Activated CD4-positive, alpha-beta T cell treated with anti-CD3 and anti-CD28 coated beads for 36 hours (primary cell): ENCODE results near the gene CTDSPL. TPM values are rescaled to one million over a fixed set of nuclear protein-coding genes. Genes with fewer than 3 reads are reported as not detected.
A peak's percentile ranks its signal among the peaks of the same experiment; 100 is the strongest.

ENCODE experiments used
- ATAC-seq: fragments of 200-7000 bp; cut with Tn5 transposase; one replicate; pipeline ENCODE4 v1.10.0; 2021; ENCODE audit warnings: mild to moderate bottlenecking, moderate library complexity
- CTCF ChIA-PET: fragments of 350-600 bp; sonication (Branson Sonifier 250); formaldehyde crosslinking; loops from one replicate; lab custom pipeline; 2021; ENCODE audit warnings: antibody characterized with exemption; lab: Charles Lee
- POLR2A ChIA-PET: fragments of 350-600 bp; sonication (Branson Sonifier 250); formaldehyde crosslinking; loops from one replicate; lab custom pipeline; 2021; ENCODE audit warnings: antibody characterized with exemption, inconsistent platforms; lab: Charles Lee
- DNase-seq: peaks from one replicate; pipeline ENCODE4 v3.0.0-alpha.2; 2020
- H3K27ac Mint-ChIP-seq: one replicate; pipeline ENCODE4 v1.8.0; 2021; ENCODE audit warnings: mixed read lengths
- H3K27me3 Mint-ChIP-seq: one replicate; pipeline ENCODE4 v1.8.0; 2021; ENCODE audit warnings: mixed read lengths
- H3K36me3 Mint-ChIP-seq: one replicate; pipeline ENCODE4 v1.8.0; 2021; ENCODE audit warnings: low read depth, mixed read lengths
- H3K4me1 Mint-ChIP-seq: one replicate; pipeline ENCODE4 v1.8.0; 2021; ENCODE audit warnings: mixed read lengths
- H3K4me3 Mint-ChIP-seq: one replicate; pipeline ENCODE4 v1.8.0; 2021; ENCODE audit warnings: mild to moderate bottlenecking, moderate library complexity, mixed read lengths
- H3K9me3 Mint-ChIP-seq: one replicate; pipeline ENCODE4 v1.8.0; 2021; ENCODE audit warnings: low read depth, mixed read lengths
- intact Hi-C, 2 experiments: fragments of 100-400 bp; cut with DNase I in 1 of 2; cut with micrococcal nuclease in 1 of 2; formaldehyde crosslinking; loops; one replicate each; pipeline versions ENCODE4 v1.14.2 to v1.15.1; 2022 to 2024; cut with DNase I, micrococcal nuclease
- total RNA-seq, 2 experiments: library from RNA; stranded (reverse); gene quantifications; one replicate each; pipeline ENCODE4 v1.2.3, GENCODE V29; 2021

The CTDSPL gene
- total RNA-seq, 2 experiments from 2014 or later = 3.9 to 5.3 TPM

DNA sequence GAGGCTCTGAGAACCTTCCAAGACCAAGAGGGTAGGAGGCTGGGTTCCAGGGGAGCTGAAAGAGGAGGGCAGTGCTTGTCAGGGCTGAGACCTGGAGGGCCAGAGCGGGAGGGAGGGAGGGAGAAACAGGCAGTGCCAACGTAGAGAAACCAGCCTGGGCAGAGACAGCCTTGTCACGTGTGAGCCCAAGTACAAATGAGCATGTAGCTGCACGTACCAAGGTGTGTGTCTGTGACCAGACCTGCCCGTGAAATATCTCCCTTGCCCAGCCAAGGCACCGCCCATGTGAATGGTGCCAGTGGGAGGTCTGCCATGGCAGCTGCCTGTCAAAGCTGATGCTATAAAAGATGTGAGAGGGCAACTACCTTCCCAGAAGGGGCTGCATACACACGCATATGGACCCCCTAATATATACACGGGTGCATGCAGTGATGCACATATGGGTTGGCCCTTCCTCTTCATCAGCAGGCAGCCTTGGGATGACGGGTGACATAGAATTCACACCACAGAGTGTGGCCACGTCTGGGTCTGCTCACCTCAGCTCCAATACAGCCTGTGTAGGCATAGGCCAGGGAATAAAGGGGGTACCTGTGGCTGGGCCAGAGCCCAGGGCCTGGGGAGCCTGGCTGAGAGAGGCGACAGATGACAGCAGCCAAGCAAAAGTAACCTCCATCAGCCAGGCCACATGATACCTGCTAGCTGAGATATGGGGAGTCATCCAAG is 7.8 kb upstream of the CTDSPL start:
- POLR2A ChIA-PET = no interaction called here
- H3K4me3 Mint-ChIP-seq = no peak overlapping the region
- H3K4me1 Mint-ChIP-seq = no peaks in the 10 kb centered on the region
- DNase-seq = no peak
- H3K9me3 Mint-ChIP-seq = no peaks in the 10 kb centered on the region
- H3K27ac Mint-ChIP-seq = no peak overlapping the region
- no peak for ATAC-seq
- CTCF ChIA-PET = interaction anchor here (0.5 to 2.4 kb wide), 8 partner anchors 20 to 1036 kb away, joined by 3 to 16 read pairs (median 6); no protein-coding TSS in a partner anchor
- H3K36me3 Mint-ChIP-seq = no peaks in the 10 kb centered on the region
- intact Hi-C loops = loop anchor here in 1 of 2 experiments (2.0 kb wide), 1 partner anchor 625 kb away; no protein-coding TSS in a partner anchor
- H3K27me3 Mint-ChIP-seq = no peaks in the 10 kb centered on the region

DNA sequence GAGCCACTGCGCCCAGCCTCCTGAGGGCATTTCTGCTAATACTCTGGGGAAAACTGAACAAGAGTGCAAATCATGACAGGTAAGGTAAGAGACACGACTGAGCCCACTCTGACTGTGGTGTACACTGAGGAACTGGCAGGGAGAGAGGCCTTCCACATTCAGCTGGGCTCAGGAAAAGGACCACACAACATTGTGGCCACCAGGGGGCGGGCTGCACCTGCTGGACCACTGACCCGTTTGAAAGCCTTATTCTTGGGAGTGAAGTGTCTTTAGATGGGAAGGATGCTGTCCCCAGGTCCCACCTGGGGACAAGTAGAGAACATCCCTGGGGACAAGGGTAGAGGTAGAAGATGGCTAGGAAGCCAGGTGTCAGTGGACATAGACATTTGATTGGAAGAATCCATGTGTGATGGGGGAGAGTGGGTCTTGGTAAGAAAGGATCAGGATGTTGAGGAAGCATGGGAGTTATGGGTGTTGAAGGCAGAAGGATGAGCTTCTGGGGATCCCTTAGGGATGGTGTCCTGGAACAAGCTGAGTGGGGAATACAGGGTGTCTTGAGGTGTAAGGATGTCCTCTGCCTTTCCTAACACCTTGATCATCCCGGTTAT is 6.2 kb upstream of the CTDSPL start:
- ChIA-PET POLR2A (interaction anchor here (0.7 kb wide), 1 partner anchor 112 kb away, joined by 3 read pairs; no protein-coding TSS in a partner anchor), CTCF (interaction anchor here (0.6 to 2.4 kb wide), 19 partner anchors 11 to 404 kb away, joined by 3 to 16 read pairs (median 3); no protein-coding TSS in a partner anchor)
- Mint-ChIP-seq H3K4me3 (no peak overlapping the region), H3K9me3 (no peaks in the 10 kb centered on the region), H3K27me3 (no peaks in the 10 kb centered on the region), H3K36me3 (no peaks in the 10 kb centered on the region), H3K4me1 (peaks cover 6% of the 10 kb centered on the region), H3K27ac (no peak overlapping the region)
- peak; percentile 89 for DNase-seq
- intact Hi-C loops = loop anchor here (1.0 to 5.0 kb wide), 4 partner anchors 112 to 797 kb away; partner anchors contain the start of gene XYLB (in 1 of the 2)
- ATAC-seq = peak; percentile 65

GRCh38 chr3:37856381-37856780 is 5.3 kb upstream of the CTDSPL start:
- Mint-ChIP-seq H3K36me3 (no peaks in the 10 kb centered on the region), H3K4me1 (peaks cover 13% of the 10 kb centered on the region), H3K9me3 (no peaks in the 10 kb centered on the region), H3K27ac (no peak overlapping the region), H3K4me3 (no peak overlapping the region), H3K27me3 (no peaks in the 10 kb centered on the region)
- CTCF ChIA-PET = interaction anchor here (0.6 to 2.4 kb wide), 15 partner anchors 10 to 1205 kb away, joined by 3 to 16 read pairs (median 3); partner anchors contain the start of gene ACAA1
- intact Hi-C loops = loop anchor here in 1 of 2 experiments (5.0 kb wide), 2 partner anchors 491 to 796 kb away; partner anchors contain the start of gene XYLB
- ATAC-seq (no peak), DNase-seq (no peak)
- POLR2A ChIA-PET = no interaction called here

GRCh38 chr3:37858742-37859141 is 2.9 kb upstream of the CTDSPL start:
- no peaks in the 10 kb centered on the region for H3K9me3 Mint-ChIP-seq
- DNase-seq = no peak
- no peak overlapping the region for H3K4me3 Mint-ChIP-seq
- POLR2A ChIA-PET = no interaction called here
- H3K4me1 Mint-ChIP-seq = peaks cover 23% of the 10 kb centered on the region
- H3K27me3 Mint-ChIP-seq = peaks cover 5% of the 10 kb centered on the region
- CTCF ChIA-PET = no interaction called here
- ATAC-seq = no peak
- intact Hi-C loops = loop anchor here in 1 of 2 experiments (5.0 kb wide), 2 partner anchors 489 to 794 kb away; partner anchors contain the start of gene XYLB
- H3K36me3 Mint-ChIP-seq = no peaks in the 10 kb centered on the region
- no peak overlapping the region for H3K27ac Mint-ChIP-seq

DNA sequence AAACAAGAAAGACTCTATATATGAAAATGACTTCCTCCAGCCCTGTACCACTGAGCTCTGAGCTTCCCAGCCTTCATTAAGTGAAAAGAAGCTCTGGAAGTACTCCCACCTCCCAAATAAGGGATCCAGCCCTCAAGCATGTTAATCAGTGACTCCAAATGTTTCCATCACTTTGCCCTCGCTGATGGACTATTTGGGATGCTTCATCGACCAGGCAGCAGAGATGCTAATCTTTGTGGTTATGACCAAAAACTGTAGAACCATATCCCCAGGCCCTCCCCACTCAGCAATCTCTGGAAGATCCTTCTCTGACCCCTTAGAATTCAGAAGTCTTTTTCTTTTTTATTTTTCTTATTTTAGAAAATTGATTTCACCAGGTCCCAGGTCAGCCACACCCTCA is 2.3 kb upstream of the CTDSPL start:
- ATAC-seq = no peak
- no peak for DNase-seq
- ChIA-PET CTCF (no interaction called here), POLR2A (no interaction called here)
- Mint-ChIP-seq H3K27ac (no peak overlapping the region), H3K4me1 (peaks cover 23% of the 10 kb centered on the region), H3K27me3 (peaks cover 5% of the 10 kb centered on the region), H3K9me3 (no peaks in the 10 kb centered on the region), H3K4me3 (no peak overlapping the region), H3K36me3 (no peaks in the 10 kb centered on the region)
- intact Hi-C loops = loop anchor here in 1 of 2 experiments (5.0 kb wide), 2 partner anchors 488 to 793 kb away; partner anchors contain the start of gene XYLB

DNA sequence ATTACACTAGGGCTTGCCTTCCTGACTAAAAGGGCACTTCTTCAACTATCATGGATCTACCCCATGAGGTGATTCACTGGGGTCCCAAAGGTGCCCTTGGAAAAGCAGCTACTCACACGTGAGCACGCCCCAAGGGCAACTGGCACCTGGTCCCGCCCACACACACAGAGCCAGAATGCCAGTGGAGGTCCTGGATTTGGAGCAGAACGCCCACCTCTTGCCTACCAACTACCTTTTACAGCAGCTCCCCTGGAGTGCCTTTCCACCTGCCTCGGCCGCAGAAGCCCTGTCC is 1.8 kb upstream of the CTDSPL start:
- Mint-ChIP-seq H3K9me3 (no peaks in the 10 kb centered on the region), H3K27ac (no peak overlapping the region), H3K4me1 (peaks cover 23% of the 10 kb centered on the region), H3K27me3 (peaks cover 5% of the 10 kb centered on the region), H3K4me3 (peak overlapping the region; percentile 75), H3K36me3 (no peaks in the 10 kb centered on the region)
- ATAC-seq (no peak), DNase-seq (no peak)
- CTCF ChIA-PET = no interaction called here
- intact Hi-C loops = loop anchor here in 1 of 2 experiments (5.0 kb wide), 2 partner anchors 487 to 792 kb away; partner anchors contain the start of gene XYLB
- POLR2A ChIA-PET = no interaction called here

DNA sequence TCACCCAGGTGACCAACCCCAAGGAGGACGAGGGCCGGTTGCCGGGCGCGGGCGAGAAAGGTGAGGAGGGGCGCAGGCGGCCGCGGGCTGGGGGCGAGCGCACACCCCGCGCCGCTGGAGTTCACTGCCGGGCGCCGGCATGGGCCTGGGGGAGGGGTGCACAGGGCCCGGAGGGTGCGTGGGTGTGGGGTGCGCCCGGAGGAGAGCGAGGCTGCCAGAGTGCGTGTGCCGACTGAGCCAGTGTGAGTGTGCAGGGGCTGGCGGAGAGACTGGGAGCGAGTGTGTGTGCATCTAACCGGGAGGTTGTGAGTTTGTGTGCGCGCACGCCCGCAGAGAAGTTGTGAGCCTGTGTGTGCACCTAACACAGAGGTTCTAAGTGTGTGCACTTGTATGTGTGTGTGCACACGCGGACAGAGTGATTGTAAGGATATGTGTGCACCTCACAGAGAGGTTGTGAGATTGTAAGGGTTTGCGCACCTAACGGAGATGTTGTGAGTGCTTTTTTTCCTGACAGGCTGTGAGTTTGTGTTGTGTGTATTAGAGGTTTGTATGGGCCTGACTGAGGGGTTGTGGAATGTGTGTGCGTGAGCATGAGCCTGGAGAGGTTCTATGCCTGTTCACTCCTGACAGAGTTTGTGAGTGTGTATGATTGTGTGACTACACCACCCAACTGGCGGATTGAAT is 681 bp downstream of the CTDSPL start:
- Mint-ChIP-seq H3K9me3 (no peaks in the 10 kb centered on the region), H3K4me3 (peak overlapping the region; percentile 73), H3K27ac (peak overlapping the region; percentile 48), H3K4me1 (peaks cover 23% of the 10 kb centered on the region), H3K27me3 (peaks cover 5% of the 10 kb centered on the region), H3K36me3 (no peaks in the 10 kb centered on the region)
- intact Hi-C loops = no loop called here
- ATAC-seq (peak; percentile 42), DNase-seq (peak; percentile 80)
- ChIA-PET POLR2A (no interaction called here), CTCF (interaction anchor here (0.6 kb wide), 1 partner anchor 105 kb away, joined by 3 read pairs; no protein-coding TSS in a partner anchor)

DNA sequence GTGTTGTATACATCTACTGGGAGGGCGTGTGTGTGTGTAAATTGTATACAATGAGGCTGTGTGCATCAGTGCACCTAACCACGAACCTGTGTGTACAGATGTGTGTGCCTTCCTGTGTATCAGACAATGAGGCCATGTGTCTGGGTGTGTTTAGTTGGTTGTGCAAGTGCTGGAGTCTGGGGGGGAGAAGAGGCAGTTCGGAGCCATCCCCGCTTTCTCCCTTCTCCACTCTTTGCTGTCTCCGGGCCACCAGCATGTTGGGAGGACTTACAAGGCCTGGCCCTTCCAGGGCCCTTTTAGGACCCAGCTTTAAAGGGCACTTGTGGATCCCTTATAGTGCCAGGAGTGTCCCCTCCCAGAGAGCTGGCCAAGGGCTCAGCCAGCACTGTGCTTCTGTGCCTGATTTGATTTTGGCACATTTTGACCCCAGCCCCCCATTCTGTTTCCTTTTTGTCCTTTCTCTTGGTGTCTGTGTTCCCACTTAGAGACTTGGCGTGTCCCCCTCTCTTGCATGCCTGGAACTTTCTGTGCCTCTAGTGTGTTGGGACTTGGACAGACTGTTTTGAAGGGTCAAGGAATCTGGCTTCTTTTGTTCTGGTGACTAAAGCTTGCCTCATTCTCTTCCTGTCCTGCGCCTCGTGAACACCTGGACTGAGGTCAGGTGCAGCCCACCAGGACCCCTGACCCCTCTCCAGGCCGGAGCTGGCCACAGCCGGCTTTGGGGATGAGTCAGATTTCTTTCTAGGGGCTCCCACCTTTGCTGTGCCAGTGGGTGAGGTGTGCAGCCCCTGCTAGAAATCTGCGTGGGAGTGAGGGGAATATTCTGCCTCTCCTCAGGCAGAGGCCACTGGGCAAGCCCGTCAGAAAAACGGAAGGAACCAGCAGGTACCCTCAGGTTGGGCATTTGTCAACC is 1.5 kb downstream of the CTDSPL start:
- intact Hi-C loops = no loop called here
- peak overlapping the region; percentile 73 for H3K4me3 Mint-ChIP-seq
- CTCF ChIA-PET = no interaction called here
- peaks cover 5% of the 10 kb centered on the region for H3K27me3 Mint-ChIP-seq
- no peak for DNase-seq
- ATAC-seq = no peak
- POLR2A ChIA-PET = no interaction called here
- H3K9me3 Mint-ChIP-seq = no peaks in the 10 kb centered on the region
- H3K27ac Mint-ChIP-seq = no peak overlapping the region
- no peaks in the 10 kb centered on the region for H3K36me3 Mint-ChIP-seq
- peaks cover 23% of the 10 kb centered on the region for H3K4me1 Mint-ChIP-seq

GRCh38 chr3:37863949-37864822 is 2.5 kb downstream of the CTDSPL start:
- DNase-seq (no peak), ATAC-seq (no peak)
- Mint-ChIP-seq H3K4me3 (no peak overlapping the region), H3K4me1 (peaks cover 23% of the 10 kb centered on the region), H3K36me3 (no peaks in the 10 kb centered on the region), H3K9me3 (no peaks in the 10 kb centered on the region), H3K27me3 (peaks cover 5% of the 10 kb centered on the region), H3K27ac (no peak overlapping the region)
- ChIA-PET POLR2A (no interaction called here), CTCF (no interaction called here)
- intact Hi-C loops = no loop called here

DNA sequence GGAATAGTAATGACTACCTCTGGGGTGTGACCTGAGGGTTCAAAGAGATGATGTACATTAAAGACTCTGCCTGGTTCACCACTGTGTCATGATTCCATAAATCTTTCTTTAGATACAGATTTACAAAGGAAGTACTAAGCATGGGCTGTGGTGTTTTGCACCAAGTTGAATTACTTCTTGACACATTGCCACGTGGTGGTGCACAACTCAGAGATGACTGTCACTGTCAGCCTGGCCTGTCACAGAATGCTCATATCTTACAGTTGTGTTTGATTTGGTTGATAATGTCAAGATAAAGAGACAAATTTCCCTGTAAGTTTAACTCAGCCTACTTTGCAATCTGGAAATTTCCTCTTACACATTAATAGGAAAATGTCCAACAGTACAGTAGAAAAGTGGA is 3.2 kb downstream of the CTDSPL start:
- no peaks in the 10 kb centered on the region for H3K9me3 Mint-ChIP-seq
- H3K27me3 Mint-ChIP-seq = peaks cover 5% of the 10 kb centered on the region
- intact Hi-C loops = no loop called here
- peak; percentile 40 for DNase-seq
- peaks cover 22% of the 10 kb centered on the region for H3K4me1 Mint-ChIP-seq
- ChIA-PET CTCF (interaction anchor here (0.9 to 2.2 kb wide), 2 partner anchors 10 to 100 kb away, joined by 4 to 11 read pairs; no protein-coding TSS in a partner anchor), POLR2A (no interaction called here)
- peaks cover 1% of the 10 kb centered on the region for H3K36me3 Mint-ChIP-seq
- H3K4me3 Mint-ChIP-seq = no peak overlapping the region
- no peak overlapping the region for H3K27ac Mint-ChIP-seq
- ATAC-seq = no peak
